ENCODE results near the gene GPAT3.

The GPAT3 gene

DNA sequence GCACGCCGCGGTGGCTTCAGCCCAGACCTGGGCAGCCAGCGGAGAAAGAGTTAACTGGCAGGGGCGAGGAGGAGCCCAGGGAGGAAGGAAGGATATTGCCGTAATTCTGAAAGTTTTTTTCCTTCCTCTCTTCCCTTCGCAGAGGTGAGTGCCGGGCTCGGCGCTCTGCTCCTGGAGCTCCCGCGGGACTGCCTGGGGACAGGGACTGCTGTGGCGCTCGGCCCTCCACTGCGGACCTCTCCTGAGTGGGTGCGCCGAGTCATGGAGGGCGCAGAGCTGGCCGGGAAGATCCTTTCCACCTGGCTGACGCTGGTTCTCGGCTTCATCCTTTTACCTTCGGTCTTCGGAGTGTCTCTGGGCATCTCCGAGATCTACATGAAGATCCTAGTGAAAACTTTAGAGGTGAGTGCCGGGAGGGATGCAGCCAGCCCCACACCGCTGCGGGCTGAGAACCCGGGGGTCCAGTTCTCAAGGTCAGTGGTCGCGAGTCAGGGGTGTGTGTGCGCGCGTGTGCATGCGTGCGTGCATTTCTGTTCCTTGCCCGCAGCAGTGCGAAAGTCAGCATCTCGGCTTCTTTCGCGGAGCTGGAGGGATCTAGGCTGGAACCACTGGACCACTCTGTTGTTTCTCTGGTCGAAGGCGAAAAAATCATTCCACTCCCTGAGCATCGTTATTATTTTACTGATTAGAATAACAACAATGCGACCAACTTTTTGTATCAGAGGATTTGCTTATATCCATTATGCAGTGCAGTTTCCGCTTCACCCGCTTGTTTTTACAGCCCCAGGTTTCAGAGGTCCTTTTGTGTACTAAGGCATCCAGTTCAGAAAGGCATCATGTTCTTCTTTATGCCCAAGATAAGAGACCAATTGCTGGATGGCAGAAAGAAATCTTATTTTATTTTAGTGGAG is 709 bp downstream of the GPAT3 start (continued):
- TF ChIP-seq, protein P1, sequence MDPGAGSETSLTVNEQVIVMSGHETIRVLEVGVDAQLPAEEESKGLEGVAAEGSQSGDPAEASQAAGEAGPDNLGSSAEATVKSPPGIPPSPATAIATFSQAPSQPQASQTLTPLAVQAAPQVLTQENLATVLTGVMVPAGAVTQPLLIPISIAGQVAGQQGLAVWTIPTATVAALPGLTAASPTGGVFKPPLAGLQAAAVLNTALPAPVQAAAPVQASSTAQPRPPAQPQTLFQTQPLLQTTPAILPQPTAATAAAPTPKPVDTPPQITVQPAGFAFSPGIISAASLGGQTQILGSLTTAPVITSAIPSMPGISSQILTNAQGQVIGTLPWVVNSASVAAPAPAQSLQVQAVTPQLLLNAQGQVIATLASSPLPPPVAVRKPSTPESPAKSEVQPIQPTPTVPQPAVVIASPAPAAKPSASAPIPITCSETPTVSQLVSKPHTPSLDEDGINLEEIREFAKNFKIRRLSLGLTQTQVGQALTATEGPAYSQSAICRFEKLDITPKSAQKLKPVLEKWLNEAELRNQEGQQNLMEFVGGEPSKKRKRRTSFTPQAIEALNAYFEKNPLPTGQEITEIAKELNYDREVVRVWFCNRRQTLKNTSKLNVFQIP (CRISPR knock-in tag; IDR thresholded peaks at IDR 0.05; ENCODE audit: borderline replicate concordance, low read depth) = no peak
- TF ChIP-seq ARNTL (CRISPR knock-in tag; IDR thresholded peaks at IDR 0.05; ENCODE audit: borderline replicate concordance, low read depth) = no peak
- TF ChIP-seq ZC3H10 (CRISPR knock-in tag; IDR thresholded peaks at IDR 0.05) = no peak
- TF ChIP-seq ZNF8 (CRISPR knock-in tag; IDR thresholded peaks at IDR 0.05) = no peak
- TF ChIP-seq ZNF70 (CRISPR knock-in tag; IDR thresholded peaks at IDR 0.05) = no peak
- TF ChIP-seq, protein P2, sequence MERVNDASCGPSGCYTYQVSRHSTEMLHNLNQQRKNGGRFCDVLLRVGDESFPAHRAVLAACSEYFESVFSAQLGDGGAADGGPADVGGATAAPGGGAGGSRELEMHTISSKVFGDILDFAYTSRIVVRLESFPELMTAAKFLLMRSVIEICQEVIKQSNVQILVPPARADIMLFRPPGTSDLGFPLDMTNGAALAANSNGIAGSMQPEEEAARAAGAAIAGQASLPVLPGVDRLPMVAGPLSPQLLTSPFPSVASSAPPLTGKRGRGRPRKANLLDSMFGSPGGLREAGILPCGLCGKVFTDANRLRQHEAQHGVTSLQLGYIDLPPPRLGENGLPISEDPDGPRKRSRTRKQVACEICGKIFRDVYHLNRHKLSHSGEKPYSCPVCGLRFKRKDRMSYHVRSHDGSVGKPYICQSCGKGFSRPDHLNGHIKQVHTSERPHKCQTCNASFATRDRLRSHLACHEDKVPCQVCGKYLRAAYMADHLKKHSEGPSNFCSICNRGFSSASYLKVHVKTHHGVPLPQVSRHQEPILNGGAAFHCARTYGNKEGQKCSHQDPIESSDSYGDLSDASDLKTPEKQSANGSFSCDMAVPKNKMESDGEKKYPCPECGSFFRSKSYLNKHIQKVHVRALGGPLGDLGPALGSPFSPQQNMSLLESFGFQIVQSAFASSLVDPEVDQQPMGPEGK (CRISPR knock-in tag; IDR thresholded peaks at IDR 0.05; ENCODE audit: borderline replicate concordance) = no peak
- no peak for TF ChIP-seq SNAI2 (CRISPR knock-in tag; IDR thresholded peaks at IDR 0.05)
- no peak for TF ChIP-seq ZFP30 (CRISPR knock-in tag; IDR thresholded peaks at IDR 0.05)
- TF ChIP-seq TOX (CRISPR knock-in tag; IDR thresholded peaks at IDR 0.05; ENCODE audit: borderline replicate concordance) = no peak

DNA sequence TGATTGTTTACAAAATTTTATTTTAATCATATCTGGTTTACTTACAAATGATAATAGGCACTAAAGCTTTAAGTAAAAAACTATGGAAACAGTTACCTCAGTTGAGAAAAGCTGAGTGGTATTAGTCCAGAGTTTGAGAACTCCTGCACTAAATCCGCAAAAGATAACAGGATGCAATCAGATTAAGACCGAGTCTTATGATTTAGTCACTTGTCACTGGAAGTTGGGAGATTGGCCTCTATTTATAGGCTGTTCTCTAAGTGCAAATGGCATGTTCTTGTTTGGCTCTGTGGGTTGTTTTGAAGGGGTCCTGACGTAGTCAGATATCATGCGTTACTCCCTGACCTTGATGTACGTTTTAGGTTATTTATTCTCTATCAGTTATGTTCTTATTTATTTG is 6.3 kb downstream of the GPAT3 start:
- no peak for ATAC-seq
- no peak for TF ChIP-seq ZNF8 (CRISPR knock-in tag; IDR thresholded peaks at IDR 0.05)
- TF ChIP-seq ESRRG (CRISPR knock-in tag; IDR thresholded peaks at IDR 0.05) = no peak
- TF ChIP-seq, protein P3, sequence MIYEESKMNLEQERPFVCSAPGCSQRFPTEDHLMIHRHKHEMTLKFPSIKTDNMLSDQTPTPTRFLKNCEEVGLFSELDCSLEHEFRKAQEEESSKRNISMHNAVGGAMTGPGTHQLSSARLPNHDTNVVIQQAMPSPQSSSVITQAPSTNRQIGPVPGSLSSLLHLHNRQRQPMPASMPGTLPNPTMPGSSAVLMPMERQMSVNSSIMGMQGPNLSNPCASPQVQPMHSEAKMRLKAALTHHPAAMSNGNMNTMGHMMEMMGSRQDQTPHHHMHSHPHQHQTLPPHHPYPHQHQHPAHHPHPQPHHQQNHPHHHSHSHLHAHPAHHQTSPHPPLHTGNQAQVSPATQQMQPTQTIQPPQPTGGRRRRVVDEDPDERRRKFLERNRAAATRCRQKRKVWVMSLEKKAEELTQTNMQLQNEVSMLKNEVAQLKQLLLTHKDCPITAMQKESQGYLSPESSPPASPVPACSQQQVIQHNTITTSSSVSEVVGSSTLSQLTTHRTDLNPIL (CRISPR knock-in tag; IDR thresholded peaks at IDR 0.05; ENCODE audit: low read depth) = no peak
- TF ChIP-seq ZC3H10 (CRISPR knock-in tag; IDR thresholded peaks at IDR 0.05) = no peak
- TF ChIP-seq, protein P1 (CRISPR knock-in tag; IDR thresholded peaks at IDR 0.05; ENCODE audit: borderline replicate concordance, low read depth) = no peak
- no peak for TF ChIP-seq OSR1 (CRISPR knock-in tag; IDR thresholded peaks at IDR 0.05)
- TF ChIP-seq TCF4 (CRISPR knock-in tag; IDR thresholded peaks at IDR 0.05; ENCODE audit: borderline replicate concordance) = no peak

DNA sequence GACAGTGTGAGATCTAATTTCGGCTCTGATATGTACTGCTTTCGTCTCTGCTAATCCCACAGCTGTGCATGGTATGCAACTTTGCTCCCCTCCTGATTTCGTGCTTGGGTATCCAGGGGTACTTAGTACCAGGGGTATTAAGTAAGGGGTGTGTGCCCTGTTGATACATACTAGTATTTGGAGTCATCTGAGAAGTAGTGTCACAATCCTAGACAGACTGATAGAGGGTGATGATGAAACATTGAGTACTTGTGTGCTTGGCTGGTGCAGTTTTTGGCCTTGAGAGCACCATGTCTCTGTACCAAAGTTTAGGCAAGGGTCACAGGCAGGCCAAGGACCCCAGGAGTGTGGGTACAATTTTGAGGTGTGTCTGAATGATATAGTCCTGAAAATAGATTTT is 10.9 kb downstream of the GPAT3 start:
- TF ChIP-seq SNAI2 (CRISPR knock-in tag; IDR thresholded peaks at IDR 0.05) (no peak), ZFP3 (CRISPR knock-in tag; IDR thresholded peaks at IDR 0.05) (no peak), CSDC2 (CRISPR knock-in tag; IDR thresholded peaks at IDR 0.05) (no peak), ZC3H10 (CRISPR knock-in tag; IDR thresholded peaks at IDR 0.05) (no peak), GLIS3 (CRISPR knock-in tag; IDR thresholded peaks at IDR 0.05) (no peak)
- TF ChIP-seq, protein P4, sequence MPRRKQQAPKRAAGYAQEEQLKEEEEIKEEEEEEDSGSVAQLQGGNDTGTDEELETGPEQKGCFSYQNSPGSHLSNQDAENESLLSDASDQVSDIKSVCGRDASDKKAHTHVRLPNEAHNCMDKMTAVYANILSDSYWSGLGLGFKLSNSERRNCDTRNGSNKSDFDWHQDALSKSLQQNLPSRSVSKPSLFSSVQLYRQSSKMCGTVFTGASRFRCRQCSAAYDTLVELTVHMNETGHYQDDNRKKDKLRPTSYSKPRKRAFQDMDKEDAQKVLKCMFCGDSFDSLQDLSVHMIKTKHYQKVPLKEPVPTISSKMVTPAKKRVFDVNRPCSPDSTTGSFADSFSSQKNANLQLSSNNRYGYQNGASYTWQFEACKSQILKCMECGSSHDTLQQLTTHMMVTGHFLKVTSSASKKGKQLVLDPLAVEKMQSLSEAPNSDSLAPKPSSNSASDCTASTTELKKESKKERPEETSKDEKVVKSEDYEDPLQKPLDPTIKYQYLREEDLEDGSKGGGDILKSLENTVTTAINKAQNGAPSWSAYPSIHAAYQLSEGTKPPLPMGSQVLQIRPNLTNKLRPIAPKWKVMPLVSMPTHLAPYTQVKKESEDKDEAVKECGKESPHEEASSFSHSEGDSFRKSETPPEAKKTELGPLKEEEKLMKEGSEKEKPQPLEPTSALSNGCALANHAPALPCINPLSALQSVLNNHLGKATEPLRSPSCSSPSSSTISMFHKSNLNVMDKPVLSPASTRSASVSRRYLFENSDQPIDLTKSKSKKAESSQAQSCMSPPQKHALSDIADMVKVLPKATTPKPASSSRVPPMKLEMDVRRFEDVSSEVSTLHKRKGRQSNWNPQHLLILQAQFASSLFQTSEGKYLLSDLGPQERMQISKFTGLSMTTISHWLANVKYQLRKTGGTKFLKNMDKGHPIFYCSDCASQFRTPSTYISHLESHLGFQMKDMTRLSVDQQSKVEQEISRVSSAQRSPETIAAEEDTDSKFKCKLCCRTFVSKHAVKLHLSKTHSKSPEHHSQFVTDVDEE (CRISPR knock-in tag; IDR thresholded peaks at IDR 0.05) = no peak
- TF ChIP-seq, protein P5, sequence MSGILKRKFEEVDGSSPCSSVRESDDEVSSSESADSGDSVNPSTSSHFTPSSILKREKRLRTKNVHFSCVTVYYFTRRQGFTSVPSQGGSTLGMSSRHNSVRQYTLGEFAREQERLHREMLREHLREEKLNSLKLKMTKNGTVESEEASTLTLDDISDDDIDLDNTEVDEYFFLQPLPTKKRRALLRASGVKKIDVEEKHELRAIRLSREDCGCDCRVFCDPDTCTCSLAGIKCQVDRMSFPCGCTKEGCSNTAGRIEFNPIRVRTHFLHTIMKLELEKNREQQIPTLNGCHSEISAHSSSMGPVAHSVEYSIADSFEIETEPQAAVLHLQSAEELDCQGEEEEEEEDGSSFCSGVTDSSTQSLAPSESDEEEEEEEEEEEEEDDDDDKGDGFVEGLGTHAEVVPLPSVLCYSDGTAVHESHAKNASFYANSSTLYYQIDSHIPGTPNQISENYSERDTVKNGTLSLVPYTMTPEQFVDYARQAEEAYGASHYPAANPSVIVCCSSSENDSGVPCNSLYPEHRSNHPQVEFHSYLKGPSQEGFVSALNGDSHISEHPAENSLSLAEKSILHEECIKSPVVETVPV (CRISPR knock-in tag; IDR thresholded peaks at IDR 0.05) = no peak
- no peak for ATAC-seq
